GM10266 (cell line): ENCODE measurements around the gene GIT2.

Experiments
- DNase-seq: peaks from one replicate; pipeline ENCODE4 v3.0.0; 2012; ENCODE audit errors: extremely low spot score
- TF ChIP-seq, protein P1 (sequence below): IDR thresholded peaks from 2 replicates; pipeline ENCODE4 v1.5.1; 2012; ENCODE audit warnings: mild to moderate bottlenecking, low read depth; ENCODE audit not compliant: control insufficient read depth, insufficient read depth; ENCODE audit errors: missing control alignments

GIT2 gene

DNA sequence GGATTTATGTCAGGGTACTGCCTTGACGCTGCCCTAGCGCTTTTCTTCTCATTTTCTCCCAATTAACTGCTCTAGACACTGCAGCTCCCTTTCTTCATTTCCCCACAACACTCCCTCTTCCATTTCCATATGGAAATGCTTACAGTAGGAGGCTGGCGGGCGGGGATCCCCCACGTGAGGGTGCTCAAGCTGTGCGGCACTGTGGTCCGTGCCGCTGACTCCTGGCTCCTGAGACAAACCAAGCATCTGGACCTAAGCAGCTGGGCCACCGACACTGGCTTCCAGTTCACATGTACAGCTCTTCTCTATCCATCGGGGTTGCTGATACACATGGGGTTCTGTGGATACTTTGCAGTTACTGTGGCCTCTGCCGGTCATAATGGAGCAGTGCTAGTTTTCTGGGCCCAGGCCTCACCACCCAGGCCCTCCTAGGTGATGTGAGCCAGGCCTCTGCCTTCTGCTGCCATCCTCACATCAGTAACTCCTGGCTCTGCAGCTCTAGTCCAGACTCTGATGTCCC, 75.8 kb downstream of the GIT2 start:
- DNase-seq: no peak
- TF ChIP-seq, protein P1, sequence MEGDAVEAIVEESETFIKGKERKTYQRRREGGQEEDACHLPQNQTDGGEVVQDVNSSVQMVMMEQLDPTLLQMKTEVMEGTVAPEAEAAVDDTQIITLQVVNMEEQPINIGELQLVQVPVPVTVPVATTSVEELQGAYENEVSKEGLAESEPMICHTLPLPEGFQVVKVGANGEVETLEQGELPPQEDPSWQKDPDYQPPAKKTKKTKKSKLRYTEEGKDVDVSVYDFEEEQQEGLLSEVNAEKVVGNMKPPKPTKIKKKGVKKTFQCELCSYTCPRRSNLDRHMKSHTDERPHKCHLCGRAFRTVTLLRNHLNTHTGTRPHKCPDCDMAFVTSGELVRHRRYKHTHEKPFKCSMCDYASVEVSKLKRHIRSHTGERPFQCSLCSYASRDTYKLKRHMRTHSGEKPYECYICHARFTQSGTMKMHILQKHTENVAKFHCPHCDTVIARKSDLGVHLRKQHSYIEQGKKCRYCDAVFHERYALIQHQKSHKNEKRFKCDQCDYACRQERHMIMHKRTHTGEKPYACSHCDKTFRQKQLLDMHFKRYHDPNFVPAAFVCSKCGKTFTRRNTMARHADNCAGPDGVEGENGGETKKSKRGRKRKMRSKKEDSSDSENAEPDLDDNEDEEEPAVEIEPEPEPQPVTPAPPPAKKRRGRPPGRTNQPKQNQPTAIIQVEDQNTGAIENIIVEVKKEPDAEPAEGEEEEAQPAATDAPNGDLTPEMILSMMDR: no peak

DNA sequence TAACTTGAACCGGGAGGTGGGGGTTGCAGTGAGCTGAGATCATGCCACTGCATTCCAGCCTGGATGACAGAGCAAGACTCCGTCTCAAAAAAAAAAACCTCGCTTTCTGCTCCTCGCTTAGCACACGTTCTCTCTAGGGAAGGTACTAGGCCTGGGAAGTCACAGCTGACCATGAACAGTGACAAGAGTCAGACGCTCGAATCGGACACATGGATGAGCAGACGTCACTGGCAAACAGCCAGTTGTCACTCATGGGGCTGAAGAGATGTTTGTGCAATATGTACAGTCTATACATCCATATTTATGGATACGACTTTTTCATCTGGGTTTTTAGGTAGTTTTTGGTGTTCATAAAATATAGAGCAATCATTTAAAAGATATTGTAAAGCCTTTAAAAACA, 76.7 kb downstream of the GIT2 start:
- TF ChIP-seq, protein P1: no peak
- no peak for DNase-seq

DNA sequence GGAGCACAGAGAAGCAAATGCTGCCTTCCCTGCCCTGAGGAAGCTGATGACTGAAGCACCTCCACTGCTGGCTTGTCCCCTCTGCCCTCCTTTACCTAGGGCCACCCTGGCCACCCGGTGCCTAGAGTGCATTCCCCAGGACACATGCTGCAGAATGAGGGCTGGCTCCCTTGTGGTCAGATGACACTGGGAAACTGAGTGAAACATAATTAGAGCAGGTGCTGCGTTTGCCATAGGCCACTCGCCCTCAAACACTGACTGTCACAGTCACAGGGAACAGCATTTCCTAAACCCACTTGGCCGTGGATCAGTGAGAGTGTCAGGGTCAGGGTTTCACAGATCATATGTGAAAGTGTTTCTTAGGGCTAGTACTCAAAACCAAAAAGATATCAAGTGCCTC, 80.1 kb downstream of the GIT2 start:
- no peak for DNase-seq
- TF ChIP-seq, protein P1: no peak

DNA sequence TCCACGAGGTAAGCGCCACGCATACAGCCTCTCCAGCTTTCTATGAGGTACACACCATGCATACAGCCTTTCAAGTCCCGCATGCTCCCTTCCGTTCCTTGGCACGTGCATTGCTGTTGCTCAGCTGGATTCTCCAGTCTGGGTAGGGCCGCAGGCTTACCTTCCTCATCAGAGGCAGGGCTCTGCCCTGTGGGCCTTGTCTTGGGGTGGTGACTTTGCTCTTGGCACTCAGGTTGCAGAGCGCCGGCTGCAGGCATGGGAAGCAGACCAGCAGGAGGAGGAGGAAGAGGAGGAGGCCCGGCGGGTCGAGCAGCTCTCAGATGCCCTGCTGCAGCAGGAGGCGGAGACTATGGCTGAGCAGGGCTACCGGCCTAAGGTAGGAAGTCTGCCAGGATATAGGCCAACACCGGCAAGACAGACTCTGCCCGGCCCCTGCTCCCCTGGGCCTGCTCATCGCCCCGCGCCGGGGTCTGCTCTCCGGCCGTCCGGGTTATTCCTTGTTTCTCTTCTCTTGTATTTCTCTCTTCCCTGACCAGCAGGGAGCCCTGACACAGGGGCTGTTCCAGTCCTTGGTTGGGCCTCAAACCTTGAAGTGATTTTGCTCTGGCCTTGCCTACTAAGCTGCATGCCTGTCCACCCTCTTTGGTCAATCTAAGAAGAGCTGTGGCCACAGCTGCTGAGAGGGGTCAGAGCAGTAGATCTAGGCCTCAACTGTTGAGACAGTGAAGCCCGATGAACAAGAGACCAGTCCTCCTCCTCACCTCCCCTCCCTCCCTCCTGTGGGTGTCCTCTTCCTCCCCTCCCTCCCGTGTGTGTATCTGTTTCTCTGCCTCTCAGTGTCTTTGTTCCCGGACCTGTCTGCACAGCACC, 80.8 kb downstream of the GIT2 start:
- TF ChIP-seq, protein P1: no peak
- no peak for DNase-seq

DNA sequence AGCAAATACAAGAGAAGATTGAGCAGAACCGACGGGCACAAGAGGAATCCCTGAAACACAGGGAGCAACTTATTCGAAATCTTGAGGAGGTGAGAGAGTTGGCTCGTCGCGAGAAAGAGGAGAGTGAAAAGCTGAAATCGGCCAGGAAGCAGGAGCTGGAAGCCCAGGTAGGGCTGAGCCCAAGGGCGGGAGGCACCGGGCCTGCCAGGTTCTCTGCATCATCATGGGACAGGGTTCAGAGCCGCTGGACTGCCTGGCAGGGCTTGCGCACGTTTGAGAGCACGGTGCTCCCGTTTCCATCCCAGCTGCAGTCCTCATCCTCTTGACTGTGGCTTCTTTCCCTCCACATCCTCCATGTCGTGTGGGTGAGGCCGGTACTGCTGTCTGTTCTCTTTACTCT, 81.7 kb downstream of the GIT2 start:
- DNase-seq: no peak
- TF ChIP-seq, protein P1: no peak

DNA sequence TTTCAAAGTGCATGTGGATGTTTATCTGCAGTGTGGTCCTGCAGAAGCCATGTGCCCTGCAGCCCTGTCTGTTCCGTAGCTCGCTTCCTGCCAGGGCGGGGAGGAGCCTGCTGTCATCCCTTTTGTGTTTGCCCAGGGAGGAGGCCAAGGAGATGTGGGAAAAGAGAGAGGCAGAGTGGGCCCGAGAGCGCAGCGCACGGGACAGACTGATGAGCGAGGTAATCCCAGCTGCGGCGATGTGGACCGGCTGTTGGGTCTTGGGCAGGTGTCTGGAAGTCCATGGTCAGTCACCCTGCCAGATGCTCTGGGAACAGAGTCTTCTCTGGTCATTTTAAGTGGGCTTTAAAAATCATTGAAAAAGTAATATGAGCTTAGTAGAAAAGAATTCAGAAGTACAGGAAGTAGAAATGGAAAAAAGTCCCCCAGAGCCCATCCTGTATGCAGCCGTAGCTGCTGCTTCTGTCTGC, 83.3 kb downstream of the GIT2 start:
- TF ChIP-seq, protein P1: no peak
- DNase-seq: no peak

DNA sequence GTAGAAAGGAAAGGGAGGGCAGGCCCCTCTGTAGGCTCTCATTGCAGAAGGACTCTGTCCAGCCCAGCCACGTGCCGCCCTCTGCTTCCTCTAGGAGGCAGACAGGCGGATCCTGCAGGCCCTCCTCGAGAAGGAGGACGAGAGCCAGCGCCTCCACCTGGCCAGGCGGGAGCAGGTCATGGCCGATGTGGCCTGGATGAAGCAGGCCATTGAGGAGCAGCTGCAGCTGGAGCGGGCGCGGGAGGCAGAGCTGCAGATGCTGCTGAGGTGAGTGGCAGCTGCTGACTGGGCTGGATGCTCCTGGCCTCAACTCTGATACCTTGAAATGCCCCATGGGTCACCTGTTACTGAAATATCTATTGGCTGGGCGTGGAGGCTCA, 85.2 kb downstream of the GIT2 start:
- DNase-seq: no peak
- TF ChIP-seq, protein P1: peak; percentile 15
